Coronary artery (tissue), 2 donors: ENCODE data around the gene TLR2.

Source experiments
- DNase-seq: peaks from one replicate; pipeline ENCODE4 v3.0.0-alpha.2; 2017; ENCODE audit warnings: low spot score
- H3K27ac ChIP-seq, 2 donors: fragments of 200-600 bp; sonication (generic); one replicate each; pipeline ENCODE4 v1.5.1; 2016 to 2019
- H3K4me3 ChIP-seq: fragments of 200-600 bp; sonication (generic); 2 replicates; pipeline ENCODE4 v1.5.1; 2016; ENCODE audit warnings: mild to moderate bottlenecking, moderate library complexity
- CTCF ChIP-seq: fragments of 200-600 bp; sonication (generic); IDR thresholded peaks from one replicate; pipeline ENCODE4 v1.5.1; 2019; ENCODE audit warnings: antibody characterized with exemption

TLR2 gene, protein sequence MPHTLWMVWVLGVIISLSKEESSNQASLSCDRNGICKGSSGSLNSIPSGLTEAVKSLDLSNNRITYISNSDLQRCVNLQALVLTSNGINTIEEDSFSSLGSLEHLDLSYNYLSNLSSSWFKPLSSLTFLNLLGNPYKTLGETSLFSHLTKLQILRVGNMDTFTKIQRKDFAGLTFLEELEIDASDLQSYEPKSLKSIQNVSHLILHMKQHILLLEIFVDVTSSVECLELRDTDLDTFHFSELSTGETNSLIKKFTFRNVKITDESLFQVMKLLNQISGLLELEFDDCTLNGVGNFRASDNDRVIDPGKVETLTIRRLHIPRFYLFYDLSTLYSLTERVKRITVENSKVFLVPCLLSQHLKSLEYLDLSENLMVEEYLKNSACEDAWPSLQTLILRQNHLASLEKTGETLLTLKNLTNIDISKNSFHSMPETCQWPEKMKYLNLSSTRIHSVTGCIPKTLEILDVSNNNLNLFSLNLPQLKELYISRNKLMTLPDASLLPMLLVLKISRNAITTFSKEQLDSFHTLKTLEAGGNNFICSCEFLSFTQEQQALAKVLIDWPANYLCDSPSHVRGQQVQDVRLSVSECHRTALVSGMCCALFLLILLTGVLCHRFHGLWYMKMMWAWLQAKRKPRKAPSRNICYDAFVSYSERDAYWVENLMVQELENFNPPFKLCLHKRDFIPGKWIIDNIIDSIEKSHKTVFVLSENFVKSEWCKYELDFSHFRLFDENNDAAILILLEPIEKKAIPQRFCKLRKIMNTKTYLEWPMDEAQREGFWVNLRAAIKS

GRCh38 chr4:153684182-153684970, at the start of gene TLR2:
TSS of gene TLR2 (plus strand) at chr4:153684280. CDS start at chr4:153702908, 18,628 bp downstream.
- Histone ChIP-seq H3K4me3 (peak within 1 kb of the TSS; percentile 81), H3K27ac (peak within 1 kb of the TSS in 1 of 2 donors; percentile 71)
- no peak for TF ChIP-seq CTCF
- peak; percentile 80 for DNase-seq

- Histone ChIP-seq H3K27ac (no peak overlapping the region), H3K4me3 (no peak overlapping the region)
- DNase-seq: no peak
- peak; percentile 38 for TF ChIP-seq CTCF
These were observed 49.2 kb upstream of the TLR2 start for GRCh38 chr4:153634738-153635353.

DNA sequence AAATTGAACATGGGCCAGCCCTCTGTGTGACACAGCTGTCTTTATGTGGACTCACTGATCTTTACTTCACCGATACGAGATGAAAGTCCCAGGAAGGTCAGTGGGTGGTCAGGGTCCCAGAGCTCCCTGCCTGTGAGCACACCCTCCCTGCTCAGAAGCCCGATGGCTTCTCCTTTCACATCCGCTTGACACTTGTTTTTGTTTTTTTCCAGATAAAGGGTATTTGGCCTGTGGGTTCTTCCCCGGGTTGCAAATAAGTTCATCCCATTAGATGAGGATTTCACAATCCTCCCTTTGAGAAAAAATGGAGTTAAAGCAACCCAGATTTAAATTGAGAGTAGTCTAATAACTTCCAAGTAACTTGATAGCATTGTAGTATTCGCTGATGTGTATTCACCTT, 48.2 kb upstream of the TLR2 start:
- no peak for TF ChIP-seq CTCF
- Histone ChIP-seq H3K4me3 (no peak overlapping the region), H3K27ac (no peak overlapping the region)
- DNase-seq: no peak

GRCh38 chr4:153637201-153637600, 46.9 kb upstream of the TLR2 start:
- no peak for TF ChIP-seq CTCF
- H3K27ac ChIP-seq: no peak overlapping the region
- no peak overlapping the region for H3K4me3 ChIP-seq
- DNase-seq: no peak

DNA sequence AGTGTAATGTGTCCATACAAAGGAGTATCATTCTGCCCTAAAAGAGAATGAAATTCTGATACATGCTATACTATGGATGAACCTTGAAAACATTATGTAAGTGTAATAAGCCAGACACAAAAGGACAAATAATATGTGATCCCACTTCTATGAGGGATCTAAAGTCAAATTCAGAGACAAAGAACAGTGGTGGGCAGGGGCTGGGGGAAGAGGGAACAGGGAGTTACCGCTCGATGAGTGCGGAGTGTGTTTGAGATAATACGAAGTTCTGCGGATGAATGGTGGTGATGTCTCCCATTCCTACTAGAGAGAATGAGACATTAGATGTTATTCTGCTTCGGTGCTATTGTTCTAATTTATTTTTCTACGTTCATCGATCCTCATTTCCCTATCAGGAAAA, 46.1 kb upstream of the TLR2 start:
- TF ChIP-seq CTCF: no peak
- DNase-seq: no peak
- H3K4me3 ChIP-seq: no peak overlapping the region
- no peak overlapping the region for H3K27ac ChIP-seq

DNA sequence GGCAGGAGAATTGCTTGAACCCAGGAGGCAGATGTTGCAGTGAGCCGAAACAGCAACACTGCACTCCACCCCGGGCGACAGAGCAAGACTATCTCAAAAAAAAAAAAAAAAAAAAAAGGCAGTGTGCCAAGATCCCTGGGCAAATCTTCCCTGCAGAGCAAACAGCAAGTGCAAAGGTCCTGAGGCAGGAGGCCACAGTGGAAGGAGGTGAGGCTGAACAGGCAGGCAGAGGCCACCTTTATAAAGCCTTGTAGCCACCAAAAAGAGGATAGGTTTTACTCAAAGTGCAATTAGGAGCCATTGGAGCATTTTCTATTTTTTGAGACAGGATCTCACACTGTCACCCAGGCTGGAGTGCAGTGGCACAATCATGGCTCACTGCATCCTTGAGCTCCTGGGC, 45.1 kb upstream of the TLR2 start:
- no peak overlapping the region for H3K4me3 ChIP-seq
- DNase-seq: no peak
- no peak for TF ChIP-seq CTCF

More for the DNA sequence above, 45.1 kb upstream of the TLR2 start:
- no peak overlapping the region for H3K27ac ChIP-seq
